Aorta (tissue), 5 donors: Measurements from ENCODE around the gene FBXW8. TPM values are rescaled to one million over a fixed set of nuclear protein-coding genes. Genes with fewer than 3 reads are reported as not detected.

Source experiments
- ATAC-seq: fragments of 200-7000 bp; cut with Tn5 transposase; one replicate; pipeline ENCODE4 v1.9.1; 2022; ENCODE audit warnings: moderate library complexity; ENCODE audit not compliant: low FRiP score
- DNase-seq, 2 donors: peaks; one replicate each; pipeline ENCODE4 v3.0.0-alpha.2; 2020
- H3K27ac ChIP-seq, 2 donors: one replicate each; pipeline ENCODE4 v1.5.1; 2013; ENCODE audit warnings: low read length in 2 of 2, mild to moderate bottlenecking in 2 of 2, moderate library complexity in 2 of 2, control low read depth in 1 of 2, inconsistent platforms in 1 of 2, low read depth in 1 of 2
- H3K27me3 ChIP-seq, 2 donors: one replicate each; pipeline ENCODE4 v1.6.1; 2013; ENCODE audit warnings: control low read depth in 1 of 2, low read length in 1 of 2, mild to moderate bottlenecking in 1 of 2, moderate library complexity in 1 of 2; ENCODE audit not compliant: insufficient read depth in 2 of 2, control insufficient read depth in 1 of 2
- H3K36me3 ChIP-seq, 2 donors: one replicate each; pipeline ENCODE4 v1.6.1; 2013; ENCODE audit warnings: control low read depth in 1 of 2, low read length in 1 of 2, mild to moderate bottlenecking in 1 of 2; ENCODE audit not compliant: insufficient read depth in 2 of 2, control insufficient read depth in 1 of 2
- H3K4me1 ChIP-seq, 2 donors: one replicate each; pipeline ENCODE4 v1.6.1; 2013; ENCODE audit warnings: low read length in 2 of 2, control low read depth in 1 of 2, mild to moderate bottlenecking in 1 of 2, moderate library complexity in 1 of 2; ENCODE audit not compliant: insufficient read depth in 2 of 2, control insufficient read depth in 1 of 2
- H3K4me3 ChIP-seq, 2 donors: one replicate each; pipeline ENCODE4 v1.5.1; 2013; ENCODE audit warnings: low read length in 2 of 2, control low read depth in 1 of 2, mild to moderate bottlenecking in 1 of 2
- H3K9me3 ChIP-seq: one replicate; pipeline ENCODE4 v1.6.1; 2013; ENCODE audit warnings: mild to moderate bottlenecking, low read length; ENCODE audit not compliant: control insufficient read depth
- WGBS, 2 donors: extraction: QIAGEN DNeasy Blood & Tissue Kit; methylation state at CpG; one replicate each; pipeline ENCODE4 v1.1.7; 2013; 5-methylcytosine and 5-hydroxymethylcytosine counted together
- intact Hi-C, 2 donors: fragments of 100-400 bp; cut with DNase I; formaldehyde crosslinking; loops; one replicate each; pipeline versions ENCODE4 v1.14.2 to v1.15.0; 2022
- polyA plus RNA-seq, 2 donors: library from polyadenylated mRNA; stranded (reverse); fragments of 200-250 nt; gene quantifications; one replicate each; pipeline ENCODE4 v1.2.3, GENCODE V29; 2013
- total RNA-seq, 2 donors: library from RNA; stranded (reverse); fragmentation: NEBNext Ultra II Directional; extraction: Animal tissue kit (Norgen Biotek cat#: 25700); gene quantifications; one replicate each; pipeline ENCODE4 v1.2.1, GENCODE V29; 2021
- donor health status: healthy with polysubstance abuse.
- donor health status: Bipolar disorder and iron deficiency.
- donor health status: DM: no; HTN: no; CAD: no.
- donor health status: DM: no; HTN: no; CAD: no.
- donor health status: DM: yes; HTN: yes; CAD: no.

The FBXW8 gene
- total and polyA plus RNA-seq, 4 donors, result 2.3 to 18.7 (median 8.6) TPM

DNA sequence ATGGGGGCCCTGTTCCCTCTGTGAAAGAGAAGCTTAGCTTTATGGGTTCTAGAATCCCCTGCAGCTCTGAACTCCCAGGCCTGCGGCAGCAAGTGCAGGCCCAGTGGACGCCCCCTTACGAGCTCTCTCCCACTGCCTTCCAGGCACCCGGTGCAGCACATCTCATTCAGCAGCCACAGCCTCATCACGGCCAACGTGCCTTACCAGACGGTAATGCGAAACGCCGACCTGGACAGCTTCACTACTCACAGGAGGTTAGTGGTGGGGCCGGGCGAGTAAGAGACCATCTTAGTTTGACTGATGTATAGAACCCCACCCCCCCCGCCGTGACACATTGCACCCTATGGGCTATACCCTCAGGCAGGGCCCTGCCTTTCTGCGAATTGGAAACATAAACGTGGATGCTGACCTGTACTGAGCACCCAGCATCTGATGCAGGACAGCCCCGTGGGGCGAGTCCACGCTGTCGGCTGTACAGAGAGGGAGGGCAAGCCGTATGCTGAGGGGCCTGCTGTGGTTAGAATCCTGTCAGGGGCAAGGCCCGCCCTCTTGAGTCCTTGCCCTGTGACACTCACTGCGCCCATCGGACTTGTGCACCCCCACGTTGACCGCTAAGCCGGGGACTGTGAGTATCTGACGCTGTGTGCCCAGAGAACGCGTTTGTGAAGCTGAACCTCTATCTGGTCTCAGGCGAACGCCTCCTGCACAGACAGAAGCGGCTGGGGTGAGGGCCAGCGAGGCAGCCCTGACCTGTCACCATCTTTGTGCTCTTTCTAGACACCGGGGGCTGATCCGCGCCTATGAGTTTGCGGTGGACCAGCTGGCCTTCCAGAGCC lies 116.7 kb downstream of the FBXW8 start:
- no peak for ATAC-seq
- H3K27ac ChIP-seq, result no peak overlapping the region
- no peaks in the 10 kb centered on the region for H3K9me3 ChIP-seq
- no peak overlapping the region for H3K4me3 ChIP-seq
- H3K36me3 ChIP-seq, result peaks cover 2 to 3% of the 10 kb centered on the region in 2 donors
- intact Hi-C loops, result loop anchor here (2.0 to 10.0 kb wide), 3 partner anchors 93 to 127 kb away; no protein-coding TSS in a partner anchor
- peak in 1 of 2 donors; percentile 61 for DNase-seq
- 93 to 94% methylated on average over 38 of the region's 38 CpGs for WGBS, 2 donors
- H3K27me3 ChIP-seq, result no peaks in the 10 kb centered on the region
- no peaks in the 10 kb centered on the region for H3K4me1 ChIP-seq

DNA sequence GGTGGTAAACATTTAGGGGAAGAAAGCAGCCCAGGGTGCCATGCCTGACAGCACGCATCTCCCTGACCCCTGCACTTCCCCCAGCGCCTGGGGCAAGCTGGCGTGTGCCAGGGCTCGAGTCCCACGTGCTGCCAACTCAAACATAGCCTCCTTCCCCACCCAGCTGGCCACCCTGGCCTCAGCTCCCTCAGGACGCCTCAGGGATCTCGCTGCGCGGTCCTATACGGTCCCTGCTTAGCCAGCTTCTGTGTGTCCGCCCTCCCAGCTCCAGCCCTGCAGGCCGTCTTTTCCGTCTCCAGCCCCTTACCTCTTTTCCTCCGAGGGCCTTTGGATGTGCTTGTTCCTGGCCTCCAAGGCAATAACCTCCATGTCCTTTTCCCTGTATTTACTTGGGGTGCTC lies 117.5 kb downstream of the FBXW8 start:
- intact Hi-C loops, result loop anchor here in 1 of 2 donors (5.0 to 10.0 kb wide), 2 partner anchors 94 to 127 kb away; no protein-coding TSS in a partner anchor
- H3K4me1 ChIP-seq, result no peaks in the 10 kb centered on the region
- no peaks in the 10 kb centered on the region for H3K27me3 ChIP-seq
- peak in 1 of 2 donors; percentile 71 for DNase-seq
- no peak overlapping the region for H3K27ac ChIP-seq
- 84 to 93% methylated on average over 14 of the region's 14 CpGs for WGBS, 2 donors
- no peak for ATAC-seq
- H3K9me3 ChIP-seq, result no peaks in the 10 kb centered on the region
- no peak overlapping the region for H3K4me3 ChIP-seq
- H3K36me3 ChIP-seq, result peaks cover 2 to 3% of the 10 kb centered on the region in 2 donors

DNA sequence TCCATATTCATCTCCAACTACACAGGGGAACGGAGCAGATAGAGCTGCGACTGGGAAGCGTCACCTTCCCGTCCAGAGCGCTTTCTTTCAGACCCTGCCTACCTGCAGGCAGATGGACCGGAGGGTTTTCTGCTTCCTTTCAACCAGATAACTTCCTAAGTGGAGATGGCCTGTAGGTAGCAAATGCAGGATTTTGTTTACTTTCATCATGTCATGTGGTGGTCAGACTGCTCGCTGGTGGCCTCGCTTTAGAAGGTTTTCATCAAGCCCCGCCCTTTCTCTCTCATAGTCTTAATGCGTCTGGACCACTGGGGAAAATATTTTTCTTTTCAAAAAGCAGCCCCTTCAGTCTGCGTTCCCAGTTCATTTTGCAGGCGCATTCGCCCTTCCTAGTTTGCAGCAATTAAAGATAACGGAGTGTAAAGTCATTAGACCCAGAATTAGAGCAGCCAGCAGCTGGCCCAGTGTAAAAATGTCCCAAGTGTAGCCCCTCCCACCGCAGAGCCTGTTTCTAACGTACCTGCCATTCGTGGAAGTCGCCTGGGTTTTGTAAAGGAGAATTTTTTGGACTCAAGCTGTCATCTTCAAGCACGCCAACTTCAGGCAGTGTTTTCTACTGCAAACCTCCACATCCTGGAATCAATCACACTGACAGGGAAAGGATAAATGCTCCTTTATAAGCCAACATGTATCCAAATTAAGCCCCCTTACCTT lies 119.6 kb downstream of the FBXW8 start:
- WGBS, 2 donors, result 81 to 82% methylated on average over 19 of the region's 19 CpGs
- Histone ChIP-seq H3K4me3 (no peak overlapping the region), H3K4me1 (no peaks in the 10 kb centered on the region), H3K36me3 (peaks cover 2 to 3% of the 10 kb centered on the region in 2 donors), H3K27ac (no peak overlapping the region), H3K9me3 (no peaks in the 10 kb centered on the region), H3K27me3 (no peaks in the 10 kb centered on the region)
- DNase-seq (peak in 1 of 2 donors; percentile 37), ATAC-seq (no peak)
- intact Hi-C loops, result no loop called here

DNA sequence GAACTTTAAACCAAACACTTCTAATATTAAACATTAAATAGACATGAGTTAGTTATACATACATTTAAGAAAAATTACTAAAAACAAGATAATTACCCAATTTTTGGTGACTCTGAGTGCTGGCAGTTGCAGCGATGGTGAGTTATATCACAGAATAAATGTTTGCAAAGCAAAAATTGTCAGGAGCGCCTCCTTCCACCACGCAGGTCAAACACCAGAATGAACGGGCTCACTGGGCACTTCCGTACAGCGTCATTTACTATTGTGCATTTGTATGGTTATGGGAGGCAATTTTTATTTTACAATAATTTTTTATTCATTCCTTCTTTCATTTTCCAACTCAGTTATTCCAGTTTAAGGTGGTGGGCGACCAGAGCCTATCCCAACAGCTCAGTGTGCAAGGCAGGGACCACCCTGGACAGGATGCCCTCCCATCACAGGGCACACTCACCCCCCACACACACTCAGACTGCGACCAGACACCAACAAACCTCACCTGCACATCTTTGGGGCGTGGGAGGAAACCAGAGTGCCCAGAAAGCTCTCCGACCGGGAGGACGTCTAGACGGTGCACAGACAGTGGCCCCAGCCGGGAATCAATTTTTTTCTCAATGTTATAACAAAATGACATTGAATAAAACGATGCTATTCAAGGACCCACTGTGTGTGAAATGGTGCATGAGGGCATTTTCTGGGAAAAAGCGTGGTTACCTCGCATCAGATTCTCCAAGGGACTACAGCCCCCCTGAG lies 121.3 kb downstream of the FBXW8 start:
- Histone ChIP-seq H3K4me1 (no peaks in the 10 kb centered on the region), H3K4me3 (no peak overlapping the region), H3K27ac (no peak overlapping the region), H3K36me3 (peaks cover 2 to 3% of the 10 kb centered on the region in 2 donors), H3K9me3 (no peaks in the 10 kb centered on the region), H3K27me3 (no peaks in the 10 kb centered on the region)
- 90% methylated on average over 17 of the region's 17 CpGs for WGBS, 2 donors
- DNase-seq (peak in 1 of 2 donors; percentile 38), ATAC-seq (no peak)
- intact Hi-C loops, result no loop called here

DNA sequence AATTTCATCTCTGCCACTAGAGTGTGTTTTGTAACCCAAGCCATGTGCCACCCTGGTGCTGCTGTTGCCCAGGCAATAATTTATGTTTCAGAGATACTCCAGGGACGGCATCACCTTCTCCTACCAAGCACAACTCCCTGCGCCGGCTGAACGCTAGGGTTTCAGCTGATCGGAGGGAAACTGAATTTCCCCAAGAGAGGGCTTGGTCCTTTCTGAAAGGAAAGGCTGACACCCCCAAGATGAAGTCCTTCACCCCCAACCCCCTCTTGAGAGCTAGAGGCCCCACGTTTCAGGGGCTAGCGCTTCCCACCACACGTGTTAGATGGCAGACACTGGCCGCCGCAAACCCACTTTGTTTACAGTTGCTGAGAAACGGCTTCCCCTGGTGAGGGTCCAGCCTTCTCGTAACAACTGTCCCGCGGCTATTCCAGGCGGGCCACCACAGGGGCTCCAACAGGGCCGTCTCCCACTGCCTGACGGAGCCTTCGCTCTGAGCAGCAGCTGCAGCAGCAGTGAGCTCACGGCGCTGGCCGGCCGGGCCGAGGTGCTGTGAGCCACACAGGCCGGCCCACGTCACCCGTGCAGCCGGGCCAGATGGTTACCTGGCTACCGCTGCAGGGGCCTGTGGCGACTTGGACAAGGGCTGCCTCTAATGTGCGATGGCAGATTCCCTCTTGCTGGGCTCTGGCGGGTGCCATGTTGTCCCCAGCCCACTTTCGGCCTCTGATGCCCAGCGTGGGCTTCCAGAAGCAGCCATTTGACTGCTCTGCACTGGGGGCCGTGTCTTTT lies 122.0 kb downstream of the FBXW8 start:
- no peak overlapping the region for H3K4me3 ChIP-seq
- no peaks in the 10 kb centered on the region for H3K9me3 ChIP-seq
- intact Hi-C loops, result no loop called here
- WGBS, 2 donors, result 22 to 35% methylated on average over 34 of the region's 34 CpGs
- no peaks in the 10 kb centered on the region for H3K4me1 ChIP-seq
- peaks cover 2 to 3% of the 10 kb centered on the region in 2 donors for H3K36me3 ChIP-seq
- DNase-seq, result peak in 1 of 2 donors; percentile 65
- ATAC-seq, result peak; percentile 65
- H3K27me3 ChIP-seq, result no peaks in the 10 kb centered on the region
- H3K27ac ChIP-seq, result no peak overlapping the region

DNA sequence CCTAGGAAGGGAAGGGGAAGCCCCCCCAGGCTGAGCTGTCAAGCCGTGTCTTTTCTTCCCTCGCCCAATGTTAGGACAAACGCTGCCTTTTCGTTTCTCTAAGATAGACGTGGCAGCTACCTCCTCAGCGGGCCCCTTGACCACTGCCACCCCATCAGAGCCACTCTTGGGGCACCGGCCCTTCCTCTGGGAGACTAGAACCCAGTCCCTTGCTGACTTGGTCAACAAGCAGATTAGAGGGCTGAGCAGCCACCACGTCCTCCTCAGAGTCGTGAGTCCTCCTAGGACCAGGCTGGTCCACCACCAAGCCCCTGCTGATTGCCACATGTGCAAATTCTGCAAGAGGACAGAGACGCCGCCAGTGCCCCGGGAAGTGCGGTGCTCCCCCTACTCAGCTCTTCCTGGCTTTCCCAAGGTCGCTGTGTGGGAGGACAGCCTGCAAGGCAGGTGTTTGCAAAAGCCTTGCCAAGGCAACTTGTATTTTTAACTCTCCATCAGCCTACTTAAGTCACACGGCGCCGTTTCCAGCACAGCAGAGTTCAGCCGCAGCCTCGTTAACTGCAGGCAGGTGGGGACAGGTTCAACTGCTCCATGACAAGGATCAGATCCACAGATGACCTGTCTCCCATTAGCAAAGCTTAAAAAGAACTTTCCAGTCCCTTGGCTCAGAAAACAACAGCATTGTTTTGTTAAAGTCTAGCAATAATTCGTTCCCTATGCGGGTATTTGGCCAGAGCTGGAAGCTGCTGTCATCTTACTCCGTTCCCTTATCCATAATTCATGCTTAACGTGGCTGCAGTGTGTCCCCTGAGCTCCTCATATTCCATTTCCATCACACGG lies 122.9 kb downstream of the FBXW8 start:
- no peaks in the 10 kb centered on the region for H3K9me3 ChIP-seq
- intact Hi-C loops, result no loop called here
- H3K36me3 ChIP-seq, result peaks cover 0 to 3% of the 10 kb centered on the region in 2 donors
- WGBS, 2 donors, result 50 to 53% methylated on average over 24 of the region's 24 CpGs
- ATAC-seq (peak; percentile 26), DNase-seq (peak in 1 of 2 donors; percentile 70)
- no peak overlapping the region for H3K27ac ChIP-seq
- H3K4me3 ChIP-seq, result no peak overlapping the region
- no peaks in the 10 kb centered on the region for H3K27me3 ChIP-seq
- no peaks in the 10 kb centered on the region for H3K4me1 ChIP-seq

DNA sequence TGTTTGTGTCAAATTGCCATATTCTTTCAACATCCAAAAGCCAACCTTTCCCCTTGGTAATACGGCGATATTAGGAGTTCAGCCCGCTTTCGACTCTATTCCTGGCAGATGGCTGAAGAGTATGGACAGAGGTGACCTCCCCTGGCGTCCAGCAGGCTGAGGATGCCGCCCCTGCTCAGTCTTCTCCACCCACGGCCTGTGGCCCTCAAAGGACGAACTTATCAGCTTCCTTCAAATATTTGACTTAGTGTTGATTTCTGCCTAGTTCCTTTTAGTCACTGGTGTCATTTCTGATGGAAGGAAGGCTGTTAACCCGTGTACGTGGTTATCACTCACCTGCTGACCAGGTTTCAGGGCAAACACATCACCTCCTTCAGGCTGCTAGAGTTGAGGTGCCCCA lies 123.5 kb downstream of the FBXW8 start:
- no peaks in the 10 kb centered on the region for H3K4me1 ChIP-seq
- no peaks in the 10 kb centered on the region for H3K9me3 ChIP-seq
- H3K4me3 ChIP-seq, result no peak overlapping the region
- 82 to 87% methylated on average over 10 of the region's 10 CpGs for WGBS, 2 donors
- ATAC-seq (no peak), DNase-seq (peak in 1 of 2 donors; percentile 44)
- peaks cover 0 to under 1% of the 10 kb centered on the region in 2 donors for H3K36me3 ChIP-seq
- no peak overlapping the region for H3K27ac ChIP-seq
- no peaks in the 10 kb centered on the region for H3K27me3 ChIP-seq
- intact Hi-C loops, result no loop called here
